ENCODE data around the gene RASGRF1.

Gene RASGRF1

DNA sequence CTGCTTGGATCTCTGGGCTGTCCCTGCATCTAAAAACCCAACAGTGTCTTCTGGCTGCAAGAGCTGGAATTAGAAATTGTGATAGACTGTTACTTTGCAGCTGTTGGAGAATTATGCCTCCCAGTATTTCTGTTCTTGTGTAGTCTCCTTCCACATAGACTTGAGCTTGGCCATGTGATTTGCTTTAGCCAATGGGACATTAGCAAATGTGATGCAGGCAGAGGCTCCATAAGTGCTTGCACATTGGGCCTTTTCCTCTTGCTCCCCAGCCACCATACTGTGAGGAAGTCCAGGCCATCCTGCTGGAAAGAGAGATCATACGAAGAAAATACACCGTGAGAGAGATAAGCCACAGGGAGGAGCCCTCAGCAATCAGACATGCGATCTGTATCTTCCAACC, 33.8 kb upstream of the RASGRF1 start:
- peaks cover 35% of the 10 kb centered on the region for H3K27me3 ChIP-seq (ENCODE audit: low read depth, low read length)
- no peak overlapping the region for H3K4me3 ChIP-seq (ENCODE audit: low read length)
- H3K9me3 ChIP-seq (ENCODE audit: insufficient read depth, low read length) = no peaks in the 10 kb centered on the region
- no peak overlapping the region for H3K4me2 ChIP-seq (ENCODE audit: low read length)
- H3K9ac ChIP-seq (ENCODE audit: low read length) = no peak overlapping the region
- no peaks in the 10 kb centered on the region for H3K36me3 ChIP-seq (replicated peaks; ENCODE audit: low read depth, low read length)
- no peaks in the 10 kb centered on the region for H3K4me1 ChIP-seq (ENCODE audit: low read length)
- no peak overlapping the region for H3K27ac ChIP-seq (ENCODE audit: low read length)
- TF ChIP-seq, protein P1, sequence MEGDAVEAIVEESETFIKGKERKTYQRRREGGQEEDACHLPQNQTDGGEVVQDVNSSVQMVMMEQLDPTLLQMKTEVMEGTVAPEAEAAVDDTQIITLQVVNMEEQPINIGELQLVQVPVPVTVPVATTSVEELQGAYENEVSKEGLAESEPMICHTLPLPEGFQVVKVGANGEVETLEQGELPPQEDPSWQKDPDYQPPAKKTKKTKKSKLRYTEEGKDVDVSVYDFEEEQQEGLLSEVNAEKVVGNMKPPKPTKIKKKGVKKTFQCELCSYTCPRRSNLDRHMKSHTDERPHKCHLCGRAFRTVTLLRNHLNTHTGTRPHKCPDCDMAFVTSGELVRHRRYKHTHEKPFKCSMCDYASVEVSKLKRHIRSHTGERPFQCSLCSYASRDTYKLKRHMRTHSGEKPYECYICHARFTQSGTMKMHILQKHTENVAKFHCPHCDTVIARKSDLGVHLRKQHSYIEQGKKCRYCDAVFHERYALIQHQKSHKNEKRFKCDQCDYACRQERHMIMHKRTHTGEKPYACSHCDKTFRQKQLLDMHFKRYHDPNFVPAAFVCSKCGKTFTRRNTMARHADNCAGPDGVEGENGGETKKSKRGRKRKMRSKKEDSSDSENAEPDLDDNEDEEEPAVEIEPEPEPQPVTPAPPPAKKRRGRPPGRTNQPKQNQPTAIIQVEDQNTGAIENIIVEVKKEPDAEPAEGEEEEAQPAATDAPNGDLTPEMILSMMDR (IDR thresholded peaks at IDR 0.05; ENCODE audit: low read depth, low read length) = no peak
- no peak for TF ChIP-seq EZH2phosphoT487 (IDR thresholded peaks at IDR 0.05; ENCODE audit: low read depth)
- H3K79me2 ChIP-seq (ENCODE audit: low read length) = no peaks in the 10 kb centered on the region
- no peak overlapping the region for H2AFZ ChIP-seq (ENCODE audit: low read depth, low read length)
- H4K20me1 ChIP-seq (ENCODE audit: insufficient read depth, low read length) = no peaks in the 10 kb centered on the region

DNA sequence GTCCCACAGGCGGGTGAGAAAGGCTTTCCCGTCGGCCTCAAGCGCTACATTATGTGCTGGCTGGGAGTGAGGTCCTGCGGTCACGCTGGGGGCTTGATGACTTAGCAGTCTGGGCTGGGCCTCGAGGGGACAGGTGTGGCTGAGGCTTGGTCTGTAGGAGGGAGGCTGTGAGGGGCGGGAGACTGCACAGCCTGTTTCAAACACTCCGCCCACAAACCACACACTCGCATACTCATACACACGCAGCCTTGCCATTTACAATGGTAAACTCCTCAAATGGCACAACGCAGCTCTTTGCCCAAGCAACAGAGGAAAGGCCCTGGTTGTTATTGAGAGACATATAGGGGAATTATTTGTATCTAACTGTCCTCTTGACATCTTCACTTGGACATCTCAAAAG, 32.4 kb upstream of the RASGRF1 start:
- Histone ChIP-seq H4K20me1 (ENCODE audit: insufficient read depth, low read length) (no peaks in the 10 kb centered on the region), H3K4me1 (ENCODE audit: low read length) (no peaks in the 10 kb centered on the region), H3K79me2 (ENCODE audit: low read length) (no peaks in the 10 kb centered on the region), H3K36me3 (replicated peaks; ENCODE audit: low read depth, low read length) (no peaks in the 10 kb centered on the region), H3K27me3 (ENCODE audit: low read depth, low read length) (peaks cover 26% of the 10 kb centered on the region), H3K4me2 (ENCODE audit: low read length) (no peak overlapping the region), H2AFZ (ENCODE audit: low read depth, low read length) (no peak overlapping the region), H3K9me3 (ENCODE audit: insufficient read depth, low read length) (no peaks in the 10 kb centered on the region), H3K27ac (ENCODE audit: low read length) (no peak overlapping the region), H3K4me3 (ENCODE audit: low read length) (no peak overlapping the region), H3K9ac (ENCODE audit: low read length) (no peak overlapping the region)
- no peak for TF ChIP-seq EZH2phosphoT487 (IDR thresholded peaks at IDR 0.05; ENCODE audit: low read depth)
- TF ChIP-seq, protein P1 (IDR thresholded peaks at IDR 0.05; ENCODE audit: low read depth, low read length) = no peak

DNA sequence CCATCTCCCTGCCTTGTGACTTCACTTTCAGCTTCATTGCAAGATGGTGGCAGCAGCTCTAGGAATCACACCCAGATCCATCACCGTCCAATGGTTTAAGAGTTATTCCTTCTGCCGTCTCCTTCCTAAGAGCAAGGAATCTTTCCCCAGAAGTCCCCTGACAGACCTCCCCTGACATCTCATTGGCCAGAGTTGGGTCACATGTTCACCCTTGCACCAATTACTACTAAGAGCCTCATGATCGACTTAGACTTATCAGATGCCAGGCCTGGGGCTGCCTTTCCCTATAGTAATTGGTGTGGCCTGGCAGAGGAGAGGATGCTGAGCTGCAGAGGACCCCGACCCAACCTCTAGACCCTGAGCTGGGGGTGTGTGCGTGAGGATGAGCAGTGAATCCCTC, 31.8 kb upstream of the RASGRF1 start:
- H3K4me2 ChIP-seq (ENCODE audit: low read length) = no peak overlapping the region
- H3K4me3 ChIP-seq (ENCODE audit: low read length) = no peak overlapping the region
- no peaks in the 10 kb centered on the region for H3K9me3 ChIP-seq (ENCODE audit: insufficient read depth, low read length)
- H3K79me2 ChIP-seq (ENCODE audit: low read length) = no peaks in the 10 kb centered on the region
- no peak overlapping the region for H2AFZ ChIP-seq (ENCODE audit: low read depth, low read length)
- TF ChIP-seq, protein P1 (IDR thresholded peaks at IDR 0.05; ENCODE audit: low read depth, low read length) = no peak
- no peak for TF ChIP-seq EZH2phosphoT487 (IDR thresholded peaks at IDR 0.05; ENCODE audit: low read depth)
- no peak overlapping the region for H3K9ac ChIP-seq (ENCODE audit: low read length)
- H3K4me1 ChIP-seq (ENCODE audit: low read length) = no peaks in the 10 kb centered on the region
- no peaks in the 10 kb centered on the region for H3K36me3 ChIP-seq (replicated peaks; ENCODE audit: low read depth, low read length)
- peaks cover 20% of the 10 kb centered on the region for H3K27me3 ChIP-seq (ENCODE audit: low read depth, low read length)
- H3K27ac ChIP-seq (ENCODE audit: low read length) = no peak overlapping the region
- H4K20me1 ChIP-seq (ENCODE audit: insufficient read depth, low read length) = no peaks in the 10 kb centered on the region

DNA sequence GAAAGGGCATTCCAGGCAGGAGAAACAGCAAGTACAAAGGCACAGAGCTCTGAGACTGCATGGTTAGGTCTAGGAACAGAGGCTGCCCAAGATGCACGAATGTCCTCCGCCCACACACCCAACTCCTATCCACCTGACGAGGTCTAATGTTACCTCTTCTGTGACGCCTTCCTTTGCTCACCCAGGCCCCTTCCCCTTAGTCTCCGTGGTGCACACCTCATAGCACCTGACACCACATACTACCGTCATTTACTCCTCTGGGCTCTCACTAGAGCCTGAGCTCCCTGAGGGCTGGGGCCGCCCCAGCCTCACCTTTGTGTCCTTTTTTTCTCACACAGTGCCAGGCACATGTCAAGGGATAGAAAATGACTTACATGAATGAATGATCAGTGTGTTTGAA, 31.0 kb upstream of the RASGRF1 start:
- Histone ChIP-seq H3K79me2 (ENCODE audit: low read length) (no peaks in the 10 kb centered on the region), H3K4me2 (ENCODE audit: low read length) (no peak overlapping the region), H4K20me1 (ENCODE audit: insufficient read depth, low read length) (no peaks in the 10 kb centered on the region), H3K27me3 (ENCODE audit: low read depth, low read length) (peaks cover 12% of the 10 kb centered on the region), H3K4me3 (ENCODE audit: low read length) (no peak overlapping the region), H2AFZ (ENCODE audit: low read depth, low read length) (no peak overlapping the region), H3K36me3 (replicated peaks; ENCODE audit: low read depth, low read length) (no peaks in the 10 kb centered on the region), H3K9ac (ENCODE audit: low read length) (no peak overlapping the region), H3K9me3 (ENCODE audit: insufficient read depth, low read length) (no peaks in the 10 kb centered on the region), H3K4me1 (ENCODE audit: low read length) (no peaks in the 10 kb centered on the region), H3K27ac (ENCODE audit: low read length) (no peak overlapping the region)
- TF ChIP-seq, protein P1 (IDR thresholded peaks at IDR 0.05; ENCODE audit: low read depth, low read length) = no peak
- TF ChIP-seq EZH2phosphoT487 (IDR thresholded peaks at IDR 0.05; ENCODE audit: low read depth) = no peak

Data from OCI-LY3 (cell line).